Heart left ventricle (tissue), 13 donors: ENCODE results near the gene CERS3.

Experiments used
- CTCF ChIP-seq, 12 donors: fragments of 200-600 bp; sonication (generic) in 4 of 12; IDR thresholded peaks; one replicate each; pipeline versions ENCODE4 v1.5.0 to v1.8.0; 2018 to 2022; ENCODE audit warnings: antibody characterized with exemption in 12 of 12, mild to moderate bottlenecking in 5 of 12
- POLR2A ChIP-seq, 2 donors: fragments of 450-650 bp; IDR thresholded peaks; one replicate each; pipeline ENCODE4 v1.6.1; 2017; ENCODE audit warnings: antibody characterized with exemption in 2 of 2, mild to moderate bottlenecking in 2 of 2, moderate library complexity in 2 of 2
- donor health status: ischemic (EF 13 %, LVEDD 7.1; RV severe dilation, severe dysfunction).
- donor health status: DM: no; HTN: yes; CAD: no.
- donor health status: DM: no; HTN: no; CAD: no.
- donor health status: ischemic (EF 25% LVEDD 6.9; RV normal size, moderate dysfunction).
- donor health status: ischemic (EF 25% LVEDD 5.7; RV mildly dilated, moderate dysfunction).
- donor health status: ischemic (EF 35%, LVEDD 5.7; RV mildly dilated, moderate dysfunction).
- donor health status: nonischemic (EF 11% LVEDD 7.7; RV severe dilation, severe dysfunction).
- donor health status: DM: yes; HTN: yes; CAD: no.
- donor health status: PGD.
- donor health status: ischemic (EF 29% LVEDD 5.4; RV normal size, mild dysfunction).
- donor health status: nonischemic (EF 23%, LVEDD 6.1; RV moderate dilation, normal function).

- TF ChIP-seq CTCF (IDR thresholded peaks at IDR 0.05), result no peak
- TF ChIP-seq POLR2A (IDR thresholded peaks at IDR 0.05), result no peak
Observed at GRCh38 chr15:100439514-100439913, 89.2 kb downstream of the CERS3 start.
